Thymus (tissue), 11 donors: ENCODE results near the gene S1PR3. TPM values are rescaled to one million over a fixed set of nuclear protein-coding genes. Genes with fewer than 3 reads are reported as not detected.

Experiments used
- DNase-seq, 9 donors: peaks; one replicate each; pipeline ENCODE4 v3.0.0-alpha.2; 2013; ENCODE audit warnings: low spot score in 9 of 9, low read depth in 6 of 9, missing footprints in 1 of 9
- H3K27ac ChIP-seq, 2 donors: one replicate each; pipeline ENCODE4 v1.5.1; 2013; ENCODE audit warnings: control low read depth in 1 of 2, low read depth in 1 of 2, low read length in 1 of 2, mild to moderate bottlenecking in 1 of 2, moderate library complexity in 1 of 2
- H3K27me3 ChIP-seq, 2 donors: one replicate each; pipeline ENCODE4 v1.5.1; 2013; ENCODE audit warnings: low read length in 1 of 2; ENCODE audit not compliant: control insufficient read depth in 2 of 2, insufficient read depth in 1 of 2
- H3K36me3 ChIP-seq, 2 donors: one replicate each; pipeline ENCODE4 v1.5.1; 2013; ENCODE audit warnings: low read length in 1 of 2, mild to moderate bottlenecking in 1 of 2, moderate library complexity in 1 of 2; ENCODE audit not compliant: control insufficient read depth in 2 of 2, insufficient read depth in 2 of 2
- H3K4me1 ChIP-seq, 2 donors: one replicate each; pipeline ENCODE4 v1.5.1; 2013; ENCODE audit warnings: low read length in 2 of 2; ENCODE audit not compliant: control insufficient read depth in 2 of 2, insufficient read depth in 2 of 2
- H3K4me3 ChIP-seq, 2 donors: one replicate each; pipeline ENCODE4 v1.5.1; 2013; ENCODE audit warnings: low read length in 2 of 2, control low read depth in 1 of 2, mild to moderate bottlenecking in 1 of 2
- H3K9me3 ChIP-seq, 2 donors: one replicate each; pipeline ENCODE4 v1.5.1; 2013; ENCODE audit warnings: low read length in 1 of 2, mild to moderate bottlenecking in 1 of 2; ENCODE audit not compliant: control insufficient read depth in 2 of 2, insufficient read depth in 1 of 2
- WGBS: extraction: QIAGEN DNeasy Blood & Tissue Kit; methylation state at CpG from one replicate; pipeline ENCODE4 v1.1.7; 2013; 5-methylcytosine and 5-hydroxymethylcytosine counted together
- polyA plus RNA-seq: library from polyadenylated mRNA; stranded (reverse); fragments of 200-250 nt; gene quantifications from one replicate; pipeline ENCODE4 v1.2.3, GENCODE V29; 2013
- total RNA-seq: library from RNA; stranded (reverse); fragments of 120-200 nt; gene quantifications from one replicate; pipeline ENCODE4 v1.2.4, GENCODE V29; 2013
- donor health status: healthy.

Gene S1PR3
- total and polyA plus RNA-seq, 2 donors = 4.7 to 5.9 TPM

DNA sequence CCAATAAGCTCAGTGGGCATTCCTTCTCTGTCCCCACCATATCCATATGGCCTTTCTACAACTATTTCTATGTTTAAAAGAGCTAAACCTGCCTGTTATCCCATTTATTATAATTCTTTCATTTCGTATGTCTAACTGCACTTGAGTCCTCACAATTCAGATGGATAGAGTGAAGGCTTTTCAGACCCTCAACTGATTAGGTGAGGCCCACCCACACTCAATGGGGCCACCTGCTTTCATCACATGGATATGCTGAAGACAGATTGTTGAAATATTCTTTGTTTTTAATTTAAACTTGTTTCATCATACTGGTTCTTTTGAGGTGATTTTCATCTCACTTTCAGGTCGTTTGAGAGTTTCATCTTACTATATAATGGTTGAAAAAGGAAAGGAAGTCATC is 5.7 kb upstream of the S1PR3 start:
- Histone ChIP-seq H3K36me3 (no peaks in the 10 kb centered on the region), H3K27ac (no peak overlapping the region), H3K27me3 (peaks cover 0 to 11% of the 10 kb centered on the region in 2 donors), H3K4me3 (no peak overlapping the region), H3K4me1 (peaks cover 16 to 21% of the 10 kb centered on the region in 2 donors), H3K9me3 (no peaks in the 10 kb centered on the region)
- 90% methylated on average over 2 of the region's 2 CpGs for WGBS
- DNase-seq = no peak

GRCh38 chr9:88986776-88987175 is 4.5 kb upstream of the S1PR3 start:
- Histone ChIP-seq H3K4me3 (no peak overlapping the region), H3K4me1 (peaks cover 18 to 28% of the 10 kb centered on the region in 2 donors), H3K36me3 (no peaks in the 10 kb centered on the region), H3K27me3 (peaks cover 0 to 19% of the 10 kb centered on the region in 2 donors), H3K27ac (no peak overlapping the region), H3K9me3 (no peaks in the 10 kb centered on the region)
- 96% methylated on average over 3 of the region's 3 CpGs for WGBS
- DNase-seq = no peak

DNA sequence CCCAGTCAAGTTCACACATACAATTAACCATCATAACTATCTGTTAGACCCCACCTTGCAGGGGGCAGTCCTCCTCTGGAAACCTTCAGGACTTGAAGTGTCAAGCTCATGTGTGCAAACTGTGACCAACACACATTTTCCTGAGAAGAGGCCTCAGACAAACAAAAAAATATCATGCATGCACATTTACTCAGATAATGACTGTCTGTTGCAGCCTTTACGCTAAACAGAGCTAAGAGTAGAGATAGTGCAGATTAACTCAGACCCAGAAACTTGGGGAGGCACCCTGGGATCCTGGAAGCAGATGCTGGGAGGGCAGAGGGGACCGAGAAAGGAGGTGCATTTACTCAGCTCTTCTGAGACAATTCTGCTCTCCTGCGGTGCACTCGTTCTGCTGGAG is 3.6 kb upstream of the S1PR3 start:
- Histone ChIP-seq H3K9me3 (no peaks in the 10 kb centered on the region), H3K27ac (no peak overlapping the region), H3K27me3 (peaks cover 0 to 25% of the 10 kb centered on the region in 2 donors), H3K4me1 (peaks cover 21 to 31% of the 10 kb centered on the region in 2 donors), H3K36me3 (no peaks in the 10 kb centered on the region), H3K4me3 (no peak overlapping the region)
- WGBS = 84% methylated on average over 4 of the region's 4 CpGs
- no peak for DNase-seq

DNA sequence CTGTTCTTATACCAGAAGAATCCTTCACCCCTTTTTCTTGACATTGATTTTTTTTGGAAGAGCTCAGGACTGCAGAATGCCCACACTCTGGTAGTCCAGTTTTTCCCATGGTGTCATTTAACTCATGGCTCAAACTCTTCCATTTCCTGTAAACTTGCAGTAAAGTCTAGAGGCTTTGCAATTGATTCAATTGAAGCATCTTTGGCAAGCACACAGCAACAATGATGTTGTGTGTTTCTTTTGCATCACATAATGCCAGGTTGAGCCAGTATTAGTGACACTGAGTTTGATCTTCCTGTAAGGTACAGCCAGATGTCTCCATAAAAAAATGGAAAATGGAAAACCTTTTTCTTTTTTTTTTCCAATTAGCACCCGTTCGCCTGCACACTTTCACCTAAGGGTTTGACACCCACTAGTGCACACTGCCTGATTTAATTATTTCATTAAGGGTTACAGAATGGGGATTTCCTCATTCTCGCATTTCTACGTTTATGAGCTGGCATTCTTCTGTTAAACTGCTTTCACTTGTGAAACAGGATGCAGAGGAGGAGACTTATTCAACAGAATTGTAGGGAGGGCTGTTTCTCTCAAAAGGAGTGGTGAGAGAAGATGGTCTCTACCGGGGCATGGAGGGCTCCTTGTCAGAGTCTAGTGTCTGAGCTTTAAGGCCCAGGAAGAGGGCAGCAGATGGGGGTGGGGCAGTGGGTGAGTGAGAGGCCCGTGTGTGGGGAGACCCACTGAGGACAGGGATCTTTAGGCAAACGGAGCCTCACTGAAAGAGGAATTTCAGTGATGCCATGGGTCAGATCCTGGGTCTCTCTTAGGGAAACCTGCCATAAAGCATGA is 2.2 kb upstream of the S1PR3 start:
- DNase-seq = peak in 5 of 9 donors; percentile 37 to 80 (median 48)
- H3K36me3 ChIP-seq = peaks cover 0 to 4% of the 10 kb centered on the region in 2 donors
- peaks cover 28 to 36% of the 10 kb centered on the region in 2 donors for H3K4me1 ChIP-seq
- WGBS = 23% methylated on average over 7 of the region's 7 CpGs
- peak overlapping the region in 1 of 2 donors; percentile 6 for H3K4me3 ChIP-seq
- no peaks in the 10 kb centered on the region for H3K9me3 ChIP-seq
- H3K27me3 ChIP-seq = peaks cover 0 to 31% of the 10 kb centered on the region in 2 donors
- peak overlapping the region; percentile 59 to 60 for H3K27ac ChIP-seq

DNA sequence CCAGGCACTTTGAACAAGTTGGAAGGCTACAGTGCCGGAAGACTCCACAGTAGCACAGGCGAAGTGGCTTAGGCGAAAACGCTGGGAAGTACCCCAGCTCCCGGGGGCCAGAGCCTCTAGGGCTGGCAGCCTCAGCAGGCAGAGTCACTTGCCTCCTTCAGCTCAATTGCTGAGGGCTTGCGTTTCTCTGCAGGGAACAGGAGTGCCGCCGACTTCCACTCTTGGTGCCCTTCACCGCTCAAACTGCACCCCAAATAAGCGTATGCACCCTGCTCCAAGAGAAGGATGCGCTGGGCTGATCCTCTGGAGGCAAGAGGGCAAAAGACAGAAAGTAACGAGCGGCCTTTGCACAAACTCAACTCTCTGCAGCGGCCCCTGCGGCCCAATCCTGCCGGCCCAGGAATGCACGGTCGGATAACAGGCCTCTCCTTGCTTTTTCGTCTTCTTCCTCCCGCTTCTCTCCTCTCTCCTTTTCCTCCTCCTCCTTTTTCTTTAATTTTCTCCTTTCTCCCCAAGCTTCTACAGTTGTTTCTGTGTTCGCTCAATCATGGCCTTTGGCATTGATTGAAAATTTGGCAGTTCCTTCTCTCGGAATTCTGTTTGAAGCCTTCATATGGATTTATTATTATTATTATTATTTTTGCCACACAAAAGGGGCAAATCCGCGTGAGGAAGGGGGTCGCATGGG is 1.1 kb upstream of the S1PR3 start:
- H3K4me3 ChIP-seq = peak overlapping the region; percentile 62 to 84
- no peaks in the 10 kb centered on the region for H3K9me3 ChIP-seq
- peak overlapping the region in 1 of 2 donors; percentile 59 for H3K27ac ChIP-seq
- DNase-seq = peak in 1 of 9 donors; percentile 31
- H3K4me1 ChIP-seq = peaks cover 30 to 41% of the 10 kb centered on the region in 2 donors
- peaks cover 0 to 33% of the 10 kb centered on the region in 2 donors for H3K27me3 ChIP-seq
- 88% methylated on average over 25 of the region's 25 CpGs for WGBS
- H3K36me3 ChIP-seq = peaks cover 4 to 12% of the 10 kb centered on the region in 2 donors

- peaks cover 0 to 33% of the 10 kb centered on the region in 2 donors for H3K27me3 ChIP-seq
- H3K4me1 ChIP-seq = peaks cover 30 to 41% of the 10 kb centered on the region in 2 donors
- peak overlapping the region in 1 of 2 donors; percentile 50 for H3K27ac ChIP-seq
- H3K4me3 ChIP-seq = peak overlapping the region; percentile 62 to 84
- H3K36me3 ChIP-seq = peaks cover 6 to 17% of the 10 kb centered on the region in 2 donors
- 32% methylated on average over 21 of the region's 21 CpGs for WGBS
- no peaks in the 10 kb centered on the region for H3K9me3 ChIP-seq
- DNase-seq = peak in 4 of 9 donors; percentile 34 to 62 (median 40)
Measured at GRCh38 chr9:88990729-88991065, 571 bp upstream of the S1PR3 start.

DNA sequence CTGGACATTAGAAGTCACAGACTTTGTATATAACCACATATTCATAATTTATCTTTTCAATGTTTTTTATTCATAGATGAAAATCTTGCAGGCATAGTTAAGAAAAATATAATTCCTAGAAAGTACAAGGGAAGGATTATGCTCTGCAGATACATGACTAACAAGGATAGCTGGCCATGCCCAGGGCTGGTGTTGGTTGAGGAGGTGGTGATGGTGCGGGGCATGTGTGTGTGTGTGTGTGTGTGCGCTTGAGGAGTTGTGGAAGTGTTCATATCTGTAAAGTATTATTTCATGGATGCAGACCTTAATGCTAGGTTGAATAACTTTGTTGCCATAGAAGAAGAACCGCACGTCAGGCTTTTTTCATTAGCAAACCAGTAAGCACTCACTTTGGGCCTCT is 1.3 kb downstream of the S1PR3 start:
- peak overlapping the region; percentile 64 to 84 for H3K4me3 ChIP-seq
- peaks cover 15 to 32% of the 10 kb centered on the region in 2 donors for H3K36me3 ChIP-seq
- H3K27me3 ChIP-seq = peaks cover 0 to 33% of the 10 kb centered on the region in 2 donors
- H3K4me1 ChIP-seq = peaks cover 34 to 41% of the 10 kb centered on the region in 2 donors
- DNase-seq = no peak
- no peaks in the 10 kb centered on the region for H3K9me3 ChIP-seq
- WGBS = 93% methylated on average over 4 of the region's 4 CpGs
- H3K27ac ChIP-seq = no peak overlapping the region

GRCh38 chr9:88993327-88993726 is 2.1 kb downstream of the S1PR3 start:
- no peak overlapping the region for H3K27ac ChIP-seq

More at GRCh38 chr9:88993327-88993726, 2.1 kb downstream of the S1PR3 start:
- Histone ChIP-seq H3K4me3 (peak overlapping the region; percentile 64 to 84), H3K36me3 (peaks cover 15 to 36% of the 10 kb centered on the region in 2 donors), H3K9me3 (no peaks in the 10 kb centered on the region), H3K27me3 (peaks cover 0 to 33% of the 10 kb centered on the region in 2 donors), H3K4me1 (peaks cover 34 to 41% of the 10 kb centered on the region in 2 donors)
- no peak for DNase-seq
- 95% methylated on average over 2 of the region's 2 CpGs for WGBS
